Measurements from ENCODE around the gene ENDOD1. TPM values are rescaled to one million over a fixed set of nuclear protein-coding genes. Genes with fewer than 3 reads are reported as not detected.
A peak's percentile ranks its signal among the peaks of the same experiment; 100 is the strongest.
"Not testable (repeated sequence)": the region's sequence is repeated elsewhere in the genome, so short reads cannot be mapped to it uniquely, and the experiment has no call there.

The ENDOD1 gene
- total RNA-seq, 1 donor from 2014 or later = 61.1 TPM

GRCh38 chr11:95104856-95105255 lies 15.2 kb downstream of the ENDOD1 start:
- DNase-seq = no peak

DNA sequence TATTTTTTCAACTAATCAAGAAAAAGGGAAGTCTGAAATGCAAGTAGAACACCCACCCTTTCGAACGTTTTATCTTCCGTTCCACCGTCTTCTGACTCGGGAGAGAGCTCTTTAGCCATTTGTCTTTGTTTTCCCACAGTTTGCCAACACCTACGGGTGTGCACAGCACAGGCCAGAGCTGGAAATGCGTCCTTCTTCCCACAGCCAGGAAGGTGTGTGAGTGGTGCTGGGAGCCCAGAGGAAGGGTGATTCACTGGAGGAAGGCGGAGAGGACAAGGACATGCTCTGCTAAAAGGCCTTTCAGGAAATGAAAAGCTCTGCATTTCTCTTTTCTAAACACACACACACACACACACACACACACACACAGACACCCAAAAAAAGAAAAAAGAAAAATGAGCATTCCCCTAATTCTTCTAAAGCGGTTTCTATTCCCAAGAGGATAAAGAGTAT lies 18.5 kb downstream of the ENDOD1 start:
- peak; percentile 95 for DNase-seq

DNA sequence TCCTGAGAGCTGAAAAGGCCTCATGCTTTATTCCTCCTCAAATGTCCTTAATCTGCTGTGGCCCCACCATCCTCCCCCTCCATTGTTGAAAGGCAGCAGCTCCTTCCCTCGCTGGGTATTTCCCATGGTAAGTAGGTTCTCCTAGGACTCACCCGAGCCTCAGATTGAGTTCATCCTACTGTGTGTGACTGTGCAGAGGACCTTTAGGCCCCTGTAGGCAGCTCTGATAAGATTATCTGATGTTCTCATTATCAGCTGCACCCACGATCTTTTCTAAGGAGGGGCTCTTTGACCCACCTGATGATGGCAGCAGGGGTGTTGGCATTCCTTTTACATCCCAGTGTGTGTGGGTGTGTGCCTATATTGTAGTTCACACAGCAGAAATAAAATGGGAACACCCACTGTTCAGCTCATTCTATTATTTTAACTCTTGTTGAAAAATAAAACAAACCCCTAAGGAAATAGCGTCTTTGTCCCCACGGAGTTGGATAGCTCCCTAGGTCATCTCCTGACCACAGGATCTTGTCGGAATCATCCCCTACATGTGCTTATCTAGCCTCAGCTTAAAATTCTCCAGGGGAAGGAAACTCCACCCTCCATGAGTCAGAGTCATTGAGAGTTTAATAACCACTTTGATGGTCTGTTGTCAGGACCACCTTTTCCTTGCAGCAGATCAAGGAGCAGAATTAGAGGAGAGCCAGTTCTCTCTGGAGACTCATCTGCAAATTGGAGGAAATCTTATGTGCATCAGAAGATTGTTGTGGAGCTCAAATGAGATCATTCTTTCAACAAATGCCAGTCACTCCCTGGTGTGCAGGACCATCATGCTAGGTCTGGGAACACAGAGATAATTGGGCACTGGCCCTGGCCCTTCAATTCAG lies 19.3 kb downstream of the ENDOD1 start:
- peak; percentile 68 for DNase-seq

GRCh38 chr11:95111471-95111870 lies 21.8 kb downstream of the ENDOD1 start:
- not testable (repeated sequence) for DNase-seq

GRCh38 chr11:95111923-95112540 lies 22.4 kb downstream of the ENDOD1 start:
- no peak for DNase-seq

DNA sequence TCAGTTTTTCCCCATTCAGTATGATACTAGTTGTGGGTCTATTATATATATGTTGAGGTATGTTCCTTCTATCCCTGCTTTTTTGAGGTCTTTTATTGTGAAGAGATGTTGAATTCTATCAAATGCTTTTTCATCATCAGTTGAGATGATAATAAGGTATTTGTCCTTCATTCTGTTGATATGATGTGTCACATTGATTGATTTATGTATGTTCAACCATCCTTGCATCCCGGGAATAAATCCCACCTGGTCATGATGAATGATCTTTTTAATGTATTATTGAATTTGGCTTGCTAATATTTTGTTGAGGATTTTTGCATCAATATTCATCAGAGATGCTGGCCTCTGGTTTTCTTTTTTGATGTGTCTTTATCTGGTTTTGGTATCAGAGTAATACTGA lies 26.0 kb downstream of the ENDOD1 start:
- no peak for DNase-seq

DNA sequence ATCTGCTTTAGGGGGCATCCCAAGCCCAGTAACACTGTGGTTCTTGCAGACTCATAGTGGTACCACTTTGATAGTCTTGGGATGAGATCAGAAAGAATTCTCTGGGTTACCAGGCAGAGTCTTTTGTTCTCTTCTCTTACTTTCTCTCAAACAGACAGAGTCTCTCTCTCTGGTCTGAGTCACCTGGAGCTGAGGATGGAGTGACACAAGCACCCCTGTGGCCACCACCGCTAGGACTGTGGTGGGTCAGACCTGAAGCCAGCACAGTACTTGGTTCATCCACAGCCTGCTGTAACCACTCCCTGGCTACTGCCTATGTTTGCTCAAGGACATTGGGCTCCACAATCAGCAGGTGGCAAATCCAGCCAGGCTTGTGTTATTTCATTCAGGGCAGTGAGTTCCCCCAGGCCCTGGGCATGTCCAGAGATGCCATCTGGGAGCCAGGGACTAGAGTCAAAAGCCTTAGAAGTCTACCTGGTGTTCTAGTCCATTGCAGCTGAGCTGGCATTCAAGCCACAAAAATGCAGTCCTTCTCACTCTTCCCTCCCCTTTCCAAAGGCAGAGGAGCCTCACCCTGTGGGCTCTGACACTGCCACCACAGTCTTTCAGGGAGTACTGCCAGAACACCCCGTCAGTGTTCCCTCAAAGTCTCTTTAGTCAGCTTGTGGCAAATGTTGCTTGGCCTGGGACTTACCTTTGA lies 29.9 kb downstream of the ENDOD1 start:
- DNase-seq = no peak

- no peak for DNase-seq
These were observed 32.1 kb downstream of the ENDOD1 start for GRCh38 chr11:95121698-95122097.

DNA sequence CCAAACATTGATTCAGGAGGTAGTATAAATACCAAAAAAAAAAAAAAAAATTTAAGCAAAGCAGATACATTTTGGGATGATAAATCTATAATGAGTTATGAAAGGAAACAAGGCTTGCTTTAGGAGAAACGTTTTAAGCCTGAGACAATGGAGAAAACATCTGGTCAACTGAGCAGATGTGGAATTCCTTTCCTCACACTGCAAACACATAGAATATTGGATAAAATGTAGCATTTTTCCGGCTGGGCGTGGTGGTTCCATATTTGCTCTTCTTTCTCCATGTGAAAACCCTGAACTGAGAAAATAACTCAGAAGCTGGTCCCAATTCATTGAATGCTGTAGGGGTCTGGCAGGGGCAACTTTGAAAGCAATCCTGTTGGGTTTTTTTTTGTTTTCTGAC lies 33.9 kb downstream of the ENDOD1 start:
- no peak for DNase-seq

GRCh38 chr11:95128602-95129001 lies 39.0 kb downstream of the ENDOD1 start:
- no peak for DNase-seq

DNA sequence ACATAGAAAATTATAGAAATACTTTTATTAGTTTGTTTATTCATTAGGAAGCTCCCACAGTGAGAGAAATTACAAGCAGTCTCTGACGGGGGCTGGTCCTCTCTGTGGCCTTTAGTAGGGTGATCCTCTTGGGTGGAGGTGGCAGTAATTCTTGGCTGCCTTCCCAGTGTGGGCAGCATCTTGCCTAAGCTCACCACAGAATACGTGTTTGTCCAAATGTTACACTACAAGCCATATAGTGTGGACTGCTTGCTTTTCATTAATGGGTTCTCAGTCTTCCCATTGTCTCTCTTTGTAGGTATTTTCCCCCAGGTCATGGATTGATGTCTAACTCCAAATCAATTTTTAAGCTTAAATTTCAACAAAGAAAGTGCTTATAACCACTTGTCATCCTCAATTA lies 43.3 kb downstream of the ENDOD1 start:
- DNase-seq = no peak

DNA sequence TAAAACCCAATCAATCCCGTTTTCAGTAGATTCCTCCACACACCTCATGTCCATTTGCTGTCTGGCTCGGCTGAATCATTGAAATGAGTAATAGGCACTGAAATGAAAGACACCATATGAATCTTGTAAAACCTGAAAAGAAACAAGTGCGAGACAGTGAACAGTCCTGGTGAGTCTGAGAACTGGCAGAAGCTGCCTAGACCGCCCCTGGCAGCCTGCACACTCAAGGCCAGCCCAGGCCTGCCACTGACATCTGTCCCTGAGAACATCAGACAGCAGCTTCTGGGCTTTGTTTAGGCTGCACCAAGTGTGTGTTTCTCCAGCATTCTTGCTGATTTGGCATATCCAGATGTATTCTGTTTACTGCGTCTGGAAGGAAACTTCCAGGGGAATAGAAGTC lies 44.8 kb downstream of the ENDOD1 start:
- no peak for DNase-seq

DNA sequence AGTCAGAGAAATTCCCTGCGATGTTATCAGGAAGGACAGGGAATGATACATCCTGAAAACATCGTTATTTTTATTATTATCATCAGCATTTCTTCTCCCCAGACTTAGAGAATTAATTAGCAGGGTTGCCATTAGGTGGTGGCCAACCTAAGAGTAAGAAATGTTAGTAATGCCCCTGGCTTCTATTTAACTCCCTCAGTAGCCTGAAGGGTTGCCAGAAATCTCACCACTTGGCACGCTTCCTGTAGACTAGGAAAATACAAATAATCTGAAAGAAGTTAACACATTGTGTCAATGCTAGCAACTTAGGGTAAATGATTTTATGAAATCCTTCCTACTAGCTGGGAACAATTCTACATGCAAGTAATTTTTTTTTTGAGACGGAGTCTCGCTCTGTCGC lies 45.5 kb downstream of the ENDOD1 start:
- DNase-seq = no peak

DNA sequence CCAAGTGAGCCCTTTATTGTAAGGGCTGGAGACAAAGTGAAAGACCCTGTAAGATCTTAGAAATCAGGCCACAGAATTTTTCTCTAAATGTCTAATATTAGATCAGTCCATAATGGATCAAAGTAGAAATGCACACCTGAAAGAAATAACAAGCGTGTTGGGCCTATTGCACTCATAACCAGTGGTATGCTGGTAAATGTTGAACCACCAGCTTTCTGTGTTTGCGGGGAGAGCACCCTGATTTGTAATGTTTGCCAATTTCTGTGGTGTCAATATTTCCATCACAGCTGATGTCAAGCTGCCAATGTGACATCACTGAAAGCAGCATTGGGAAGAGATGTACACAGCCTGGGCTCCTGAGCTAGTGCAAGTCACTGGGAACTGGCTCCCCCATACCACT lies 46.2 kb downstream of the ENDOD1 start:
- no peak for DNase-seq

DNA sequence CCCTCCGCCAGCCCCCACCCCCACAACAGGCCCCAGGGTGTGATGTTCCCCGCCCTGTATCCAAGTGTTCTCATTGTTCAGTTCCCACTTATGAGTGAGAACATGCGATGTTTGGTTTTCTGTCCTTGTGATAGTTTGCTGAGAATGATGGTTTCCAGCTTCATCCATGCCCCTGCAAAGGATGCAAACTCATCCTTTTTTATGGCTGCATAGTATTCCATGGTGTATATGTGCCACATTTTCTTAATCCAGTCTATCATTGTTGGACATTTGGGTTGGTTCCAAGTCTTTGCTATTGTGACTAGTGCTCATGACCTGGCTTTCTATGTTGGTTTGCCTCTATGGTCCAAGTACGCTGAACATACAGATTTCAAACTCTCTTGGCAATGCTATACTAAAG lies 47.1 kb downstream of the ENDOD1 start:
- DNase-seq = not testable (repeated sequence)

DNA sequence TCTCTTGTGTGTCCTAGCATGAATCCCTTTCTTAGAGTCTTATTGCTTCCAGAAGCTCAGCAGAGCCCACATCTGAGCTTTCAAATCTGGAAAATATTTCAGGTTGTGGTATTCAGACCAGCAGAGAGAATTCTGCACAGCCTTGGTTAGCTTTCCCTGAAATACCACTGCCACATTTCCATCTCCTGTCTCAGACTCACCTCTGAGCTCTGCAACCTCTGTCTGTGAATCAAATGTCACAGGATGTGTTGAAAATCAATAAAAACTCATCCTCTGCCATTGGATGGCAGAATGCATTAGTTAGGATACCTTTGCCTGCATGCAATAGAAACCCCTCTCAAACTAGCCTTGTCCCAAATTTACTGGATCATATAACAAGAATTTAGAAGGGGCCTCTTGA lies 47.7 kb downstream of the ENDOD1 start:
- no peak for DNase-seq

DNA sequence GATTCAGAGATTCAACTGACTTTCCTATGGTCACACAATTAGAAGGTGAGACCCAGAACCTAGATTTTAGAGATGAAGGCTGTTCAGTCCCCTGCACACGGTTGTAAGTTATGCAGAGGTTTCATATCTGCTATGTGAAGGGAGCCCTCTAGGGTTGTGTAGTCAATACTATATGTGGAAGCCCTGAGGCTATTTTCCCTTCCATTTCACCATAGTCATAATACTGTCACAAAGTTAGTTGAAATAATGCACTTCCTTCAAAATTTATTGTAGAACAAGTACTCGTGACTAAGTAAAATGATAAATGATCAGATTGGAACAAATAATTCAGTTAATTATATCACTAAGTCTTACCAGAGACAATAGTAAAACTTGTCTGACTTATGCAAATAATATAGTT lies 48.8 kb downstream of the ENDOD1 start:
- peak; percentile 58 for DNase-seq

- no peak for DNase-seq
These were observed 50.9 kb downstream of the ENDOD1 start for GRCh38 chr11:95140397-95141033.

DNA sequence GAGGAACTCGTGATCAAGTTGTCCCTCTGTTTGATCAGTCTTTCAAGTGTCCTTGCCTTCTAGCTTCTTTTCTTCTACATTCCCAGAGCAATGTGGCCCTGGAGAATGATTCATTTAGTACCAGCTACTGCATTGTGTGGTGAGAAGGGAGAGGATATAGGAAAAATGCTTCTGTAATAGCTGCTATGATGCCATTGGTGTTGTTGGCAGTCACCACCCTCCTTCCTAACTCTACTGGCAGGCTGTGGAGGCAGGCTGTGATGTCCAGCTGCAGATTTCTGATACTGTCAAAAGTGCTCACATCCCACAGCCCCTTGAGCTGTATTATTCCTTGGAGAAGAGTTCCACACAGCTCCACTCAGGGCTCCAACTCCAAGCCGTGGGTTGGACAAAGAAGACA lies 52.8 kb downstream of the ENDOD1 start:
- no peak for DNase-seq

DNA sequence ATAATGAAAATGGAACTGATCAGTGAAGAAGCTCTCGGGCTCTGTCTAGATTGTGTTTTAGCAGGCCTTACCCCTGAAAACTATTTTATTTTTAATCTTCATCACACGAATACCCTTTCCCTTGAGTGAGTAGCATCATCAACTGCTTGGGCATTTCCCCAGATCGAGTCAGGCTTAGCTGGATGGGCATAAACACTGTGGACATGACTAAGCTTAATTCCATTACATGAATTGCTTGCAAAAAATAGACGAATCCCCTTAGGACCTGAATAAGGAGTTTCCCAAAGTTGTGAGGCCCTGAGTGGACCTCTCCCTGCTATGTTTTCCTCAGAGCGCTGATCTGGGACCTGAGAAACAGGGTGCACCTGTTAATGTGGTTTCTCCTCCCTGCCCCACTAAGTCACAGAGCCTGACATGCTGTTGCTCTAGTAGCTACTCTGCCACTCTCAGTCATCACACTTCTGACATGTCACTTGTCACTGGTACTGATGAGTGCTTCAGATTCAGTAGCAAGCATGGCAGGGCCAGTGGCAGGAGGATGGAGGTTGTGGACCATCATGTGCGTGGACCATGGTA lies 53.5 kb downstream of the ENDOD1 start:
- no peak for DNase-seq

DNA sequence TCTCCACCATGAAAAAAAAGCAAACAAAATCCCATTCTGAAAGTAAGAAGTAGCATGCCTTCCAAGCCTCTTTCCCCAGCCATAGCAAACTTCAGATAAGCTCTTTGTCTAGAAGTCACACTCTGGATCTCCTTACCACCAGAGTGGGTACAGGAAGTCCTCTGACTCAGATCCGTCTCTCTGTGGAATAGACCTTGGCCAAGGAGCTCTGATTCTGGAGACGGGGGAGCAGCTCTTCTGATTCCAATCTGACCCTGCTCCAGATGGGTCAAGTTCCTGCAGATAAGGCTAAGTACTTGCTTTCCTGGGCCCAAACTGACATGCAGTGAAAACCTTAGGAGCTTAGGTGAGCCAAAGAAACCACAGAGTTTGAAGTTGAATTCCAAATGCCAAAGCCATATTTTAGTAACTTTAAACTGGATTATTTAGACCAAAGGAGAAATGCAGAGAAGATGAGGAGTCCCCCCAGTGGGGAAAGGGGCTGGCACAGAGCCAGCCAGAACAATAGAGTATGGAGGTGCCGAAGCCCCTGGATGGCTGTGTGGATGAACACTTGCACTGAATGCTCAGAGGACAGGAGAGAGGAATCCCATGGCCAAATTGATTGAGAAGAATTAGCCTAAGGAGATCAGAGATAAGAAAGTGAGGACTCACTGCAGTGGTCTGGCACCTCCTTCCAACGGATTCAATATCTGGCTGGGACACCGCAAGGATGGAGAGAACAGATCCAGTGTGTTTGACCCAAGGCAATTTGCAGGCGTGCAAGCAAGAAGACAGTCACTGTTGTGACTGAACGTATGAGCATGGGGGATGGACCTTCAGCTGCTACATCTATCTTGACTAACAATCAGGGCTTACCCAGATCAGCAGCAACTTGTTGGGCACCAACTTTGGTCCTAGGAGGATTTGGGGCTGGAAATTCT lies 54.9 kb downstream of the ENDOD1 start:
- peak; percentile 58 for DNase-seq
